Right cardiac atrium (tissue), 5 donors: ENCODE measurements around the gene ICE1. TPM values are rescaled to one million over a fixed set of nuclear protein-coding genes. Genes with fewer than 3 reads are reported as not detected.

Experiments used
- ATAC-seq, 2 donors: fragments of 200-7000 bp; cut with Tn5 transposase; one replicate each; pipeline versions ENCODE4 v1.8.0 to v1.9.1; 2020; ENCODE audit warnings: moderate library complexity in 2 of 2, mild to moderate bottlenecking in 1 of 2
- DNase-seq, 3 donors: peaks; one replicate each; pipeline ENCODE4 v3.0.0-alpha.2; 2020
- H3K27ac ChIP-seq: one replicate; pipeline ENCODE4 v1.5.1; 2013; ENCODE audit warnings: mild to moderate bottlenecking, low read length, control low read depth, moderate library complexity
- H3K27me3 ChIP-seq: one replicate; pipeline ENCODE4 v1.6.1; 2013; ENCODE audit not compliant: control insufficient read depth, insufficient read depth
- H3K4me1 ChIP-seq: one replicate; pipeline ENCODE4 v1.6.1; 2013; ENCODE audit warnings: low read length; ENCODE audit not compliant: control insufficient read depth, insufficient read depth
- H3K4me3 ChIP-seq: one replicate; pipeline ENCODE4 v1.5.1; 2013; ENCODE audit warnings: low read length, control low read depth
- H3K9me3 ChIP-seq: one replicate; pipeline ENCODE4 v1.6.1; 2013; ENCODE audit warnings: low read length; ENCODE audit not compliant: control insufficient read depth
- WGBS: extraction: QIAGEN DNeasy Blood & Tissue Kit; methylation state at CpG from one replicate; pipeline ENCODE4 v1.1.7; 2013; 5-methylcytosine and 5-hydroxymethylcytosine counted together
- intact Hi-C, 4 donors: fragments of 100-400 bp; cut with DNase I; formaldehyde crosslinking; loops; one replicate each; pipeline versions ENCODE4 v1.11.0 to v1.14.0; 2022 to 2023
- polyA plus RNA-seq: library from polyadenylated mRNA; stranded (reverse); fragments of 200-250 nt; gene quantifications from one replicate; pipeline ENCODE4 v1.2.3, GENCODE V29; 2013
- total RNA-seq, 4 donors: library from RNA; stranded (reverse); fragmentation: NEBNext Ultra II Directional; extraction: Animal tissue kit (Norgen Biotek cat#: 25700); gene quantifications; one replicate each; pipeline ENCODE4 v1.2.1, GENCODE V29; 2021
- donor health status: healthy with polysubstance abuse.
- donor health status: DM: no; HTN: yes; CAD: no.
- donor health status: DM: no; HTN: no; CAD: no.
- donor health status: DM: no; HTN: yes; CAD: no; lungs with severe emphysema.
- donor health status: DM: yes; HTN: yes; CAD: no.

Gene ICE1
- total and polyA plus RNA-seq, 5 donors: 5.6 to 19.5 (median 18.0) TPM

- no peak for DNase-seq
- Histone ChIP-seq H3K9me3 (no peaks in the 10 kb centered on the region), H3K27me3 (no peaks in the 10 kb centered on the region), H3K27ac (no peak overlapping the region), H3K4me3 (no peak overlapping the region), H3K4me1 (peaks cover 6% of the 10 kb centered on the region)
- ATAC-seq: no peak
- WGBS: 87% methylated on average over 3 of the region's 3 CpGs
- intact Hi-C loops: loop anchor here in 1 of 4 donors (5.0 kb wide), 1 partner anchor 278 kb away; the partner anchor contains the start of gene ADAMTS16
These were observed 2.2 kb upstream of the ICE1 start for GRCh38 chr5:5420251-5420650.

GRCh38 chr5:5421149-5421960, 1.1 kb upstream of the ICE1 start:
- Histone ChIP-seq H3K4me3 (peak overlapping the region; percentile 40), H3K4me1 (peaks cover 6% of the 10 kb centered on the region), H3K27me3 (no peaks in the 10 kb centered on the region), H3K9me3 (no peaks in the 10 kb centered on the region), H3K27ac (peak overlapping the region; percentile 90)
- intact Hi-C loops: loop anchor here in 1 of 4 donors (5.0 kb wide), 1 partner anchor 279 kb away; the partner anchor contains the start of gene ADAMTS16
- DNase-seq: no peak
- WGBS: 8% methylated on average over 24 of the region's 24 CpGs
- no peak for ATAC-seq

GRCh38 chr5:5422819-5423515, 490 bp downstream of the ICE1 start:
- Histone ChIP-seq H3K27ac (peak overlapping the region; percentile 51), H3K9me3 (no peaks in the 10 kb centered on the region), H3K4me3 (peak overlapping the region; percentile 86), H3K27me3 (no peaks in the 10 kb centered on the region), H3K4me1 (peaks cover 6% of the 10 kb centered on the region)
- under 1% methylated on average over 58 of the region's 58 CpGs for WGBS
- DNase-seq (peak in 2 of 3 donors; percentile 13 to 45), ATAC-seq (no peak)
- intact Hi-C loops: loop anchor here in 1 of 4 donors (5.0 kb wide), 1 partner anchor 281 kb away; the partner anchor contains the start of gene ADAMTS16

GRCh38 chr5:5423586-5423985, 1.1 kb downstream of the ICE1 start:
- H3K4me3 ChIP-seq: peak overlapping the region; percentile 86
- no peak for ATAC-seq
- intact Hi-C loops: loop anchor here in 1 of 4 donors (5.0 kb wide), 1 partner anchor 281 kb away; the partner anchor contains the start of gene ADAMTS16
- DNase-seq: no peak
- peaks cover 6% of the 10 kb centered on the region for H3K4me1 ChIP-seq
- no peaks in the 10 kb centered on the region for H3K9me3 ChIP-seq
- H3K27me3 ChIP-seq: no peaks in the 10 kb centered on the region
- H3K27ac ChIP-seq: no peak overlapping the region
- WGBS: 37% methylated on average over 7 of the region's 7 CpGs

- Histone ChIP-seq H3K27me3 (no peaks in the 10 kb centered on the region), H3K27ac (no peak overlapping the region), H3K4me3 (no peak overlapping the region), H3K4me1 (peaks cover 7% of the 10 kb centered on the region), H3K9me3 (no peaks in the 10 kb centered on the region)
- intact Hi-C loops: loop anchor here in 1 of 4 donors (5.0 kb wide), 1 partner anchor 282 kb away; the partner anchor contains the start of gene ADAMTS16
- DNase-seq (no peak), ATAC-seq (no peak)
- 71% methylated on average over 2 of the region's 2 CpGs for WGBS
These were observed 2.3 kb downstream of the ICE1 start for GRCh38 chr5:5424736-5425135.

GRCh38 chr5:5430136-5430535, 7.7 kb downstream of the ICE1 start:
- no peaks in the 10 kb centered on the region for H3K27me3 ChIP-seq
- ATAC-seq (no peak), DNase-seq (no peak)
- peaks cover 9% of the 10 kb centered on the region for H3K4me1 ChIP-seq
- H3K4me3 ChIP-seq: no peak overlapping the region
- intact Hi-C loops: no loop called here
- WGBS: 83% methylated on average over 3 of the region's 3 CpGs
- no peak overlapping the region for H3K27ac ChIP-seq
- peaks cover 2% of the 10 kb centered on the region for H3K9me3 ChIP-seq

- DNase-seq: no peak
- no peak overlapping the region for H3K27ac ChIP-seq
- WGBS: 61% methylated on average over 4 of the region's 4 CpGs
- H3K27me3 ChIP-seq: no peaks in the 10 kb centered on the region
- no peak overlapping the region for H3K4me3 ChIP-seq
- H3K4me1 ChIP-seq: peaks cover 9% of the 10 kb centered on the region
- intact Hi-C loops: no loop called here
- peaks cover 2% of the 10 kb centered on the region for H3K9me3 ChIP-seq
- ATAC-seq: peak in 1 of 2 donors; percentile 36
These were observed 9.7 kb downstream of the ICE1 start for GRCh38 chr5:5432020-5432707.

GRCh38 chr5:5436203-5436760, 13.8 kb downstream of the ICE1 start:
- no peak for DNase-seq
- H3K9me3 ChIP-seq: peaks cover 2% of the 10 kb centered on the region
- H3K27me3 ChIP-seq: no peaks in the 10 kb centered on the region
- H3K4me3 ChIP-seq: no peak overlapping the region
- ATAC-seq: no peak
- peaks cover 7% of the 10 kb centered on the region for H3K4me1 ChIP-seq
- no peak overlapping the region for H3K27ac ChIP-seq
- intact Hi-C loops: no loop called here
- WGBS: 67% methylated on average over 4 of the region's 4 CpGs

GRCh38 chr5:5437227-5438172, 15.0 kb downstream of the ICE1 start:
- intact Hi-C loops: no loop called here
- H3K4me1 ChIP-seq: peaks cover 7% of the 10 kb centered on the region
- WGBS: 90% methylated on average over 11 of the region's 11 CpGs

GRCh38 chr5:5451863-5452262, 29.4 kb downstream of the ICE1 start:
- Histone ChIP-seq H3K27me3 (no peaks in the 10 kb centered on the region), H3K4me3 (no peak overlapping the region), H3K4me1 (no peaks in the 10 kb centered on the region), H3K27ac (no peak overlapping the region), H3K9me3 (no peaks in the 10 kb centered on the region)
- WGBS: 98% methylated on average over 1 of the region's 1 CpG
- no peak for ATAC-seq
- intact Hi-C loops: no loop called here
- no peak for DNase-seq

More at GRCh38 chr5:5437227-5438172, 15.0 kb downstream of the ICE1 start:
- Histone ChIP-seq H3K27me3 (no peaks in the 10 kb centered on the region), H3K4me3 (no peak overlapping the region), H3K27ac (no peak overlapping the region), H3K9me3 (peaks cover 2% of the 10 kb centered on the region)
- no peak for ATAC-seq
- DNase-seq: no peak
